NCI-H82 treated with DMSO at 0.1 percent for 48 hours (cell line): ENCODE data around the gene TNFSF18.
"Not testable (repeated sequence)": the region's sequence is repeated elsewhere in the genome, so short reads cannot be mapped to it uniquely, and the experiment has no call there.

ENCODE experiments used
- DNase-seq: peaks from one replicate; lab custom pipeline; 2025; ENCODE audit not compliant: unreplicated experiment; lab: John Stamatoyannopoulos, UW

Gene TNFSF18

GRCh38 chr1:173050865-173051264 lies at the start of gene TNFSF18:
TNFSF18 (minus strand) TSS chr1:173050941; CDS start chr1:173050896, 45 bp downstream.
- DNase-seq, result no peak

- no peak for DNase-seq
Observed at GRCh38 chr1:173099166-173099565, 48.4 kb upstream of the TNFSF18 start.

GRCh38 chr1:173098117-173098516 lies 47.4 kb upstream of the TNFSF18 start:
- DNase-seq, result no peak

- DNase-seq, result no peak
Observed at GRCh38 chr1:173097001-173097400, 46.3 kb upstream of the TNFSF18 start.

- no peak for DNase-seq
Observed at GRCh38 chr1:173095632-173096031, 44.9 kb upstream of the TNFSF18 start.

- no peak for DNase-seq
Observed at GRCh38 chr1:173094541-173094940, 43.8 kb upstream of the TNFSF18 start.

GRCh38 chr1:173093691-173094445 lies 43.1 kb upstream of the TNFSF18 start:
- no peak for DNase-seq

GRCh38 chr1:173084292-173084691 lies 33.6 kb upstream of the TNFSF18 start:
- no peak for DNase-seq

- DNase-seq, result no peak
Observed at GRCh38 chr1:173082913-173083312, 32.2 kb upstream of the TNFSF18 start.

GRCh38 chr1:173074217-173074616 lies 23.5 kb upstream of the TNFSF18 start:
- not testable (repeated sequence) for DNase-seq

GRCh38 chr1:173064011-173064410 lies 13.3 kb upstream of the TNFSF18 start:
- DNase-seq, result no peak

- DNase-seq, result no peak
Observed at GRCh38 chr1:173063171-173063570, 12.4 kb upstream of the TNFSF18 start.

- no peak for DNase-seq
Observed at GRCh38 chr1:173062150-173062938, 11.6 kb upstream of the TNFSF18 start.

GRCh38 chr1:173058556-173058955 lies 7.8 kb upstream of the TNFSF18 start:
- no peak for DNase-seq

- DNase-seq, result no peak
Observed at GRCh38 chr1:173057984-173058383, 7.2 kb upstream of the TNFSF18 start.

GRCh38 chr1:173056365-173056764 lies 5.6 kb upstream of the TNFSF18 start:
- DNase-seq, result no peak

- DNase-seq, result no peak
Observed at GRCh38 chr1:173052681-173053196, 2.0 kb upstream of the TNFSF18 start.

- no peak for DNase-seq
Observed at GRCh38 chr1:173049322-173049633, 1.5 kb downstream of the TNFSF18 start.

GRCh38 chr1:173048621-173049321 lies 2.0 kb downstream of the TNFSF18 start:
- no peak for DNase-seq

- DNase-seq, result no peak
Observed at GRCh38 chr1:173044656-173045055, 6.1 kb downstream of the TNFSF18 start.

GRCh38 chr1:173043253-173043652 lies 7.5 kb downstream of the TNFSF18 start:
- DNase-seq, result no peak

- DNase-seq, result no peak
Observed at GRCh38 chr1:173042806-173043205, 7.9 kb downstream of the TNFSF18 start.
